HG03565 (cell line): ENCODE data around the gene AP5B1.

Experiments used
- ATAC-seq: cut with Tn5 transposase; IDR thresholded peaks from one replicate; pipeline ENCODE4 v1.9.1; 2021; ENCODE audit warnings: mild to moderate bottlenecking, moderate library complexity; ENCODE audit not compliant: unreplicated experiment

AP5B1 gene

DNA sequence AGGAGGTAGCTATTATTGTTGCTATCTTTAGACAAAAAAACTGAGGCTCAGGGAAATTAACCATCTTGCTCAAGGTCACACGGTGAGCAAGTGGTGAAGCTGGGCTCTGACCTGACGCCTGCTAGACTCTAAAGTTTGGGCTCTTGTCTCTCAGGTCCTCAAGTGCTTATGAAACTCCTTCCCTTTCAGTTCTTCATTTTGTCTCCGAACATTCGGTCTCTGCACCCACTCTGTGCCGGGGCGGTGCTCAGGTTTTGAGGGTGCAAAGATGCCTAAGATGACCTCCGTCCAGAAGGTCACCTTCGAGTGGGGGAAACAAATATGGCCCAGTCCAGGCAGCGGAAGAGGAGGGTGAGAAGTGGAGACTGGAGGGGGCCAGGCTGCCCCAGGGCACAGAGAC lies 22.1 kb upstream of the AP5B1 start:
- ATAC-seq, result peak; percentile 79

DNA sequence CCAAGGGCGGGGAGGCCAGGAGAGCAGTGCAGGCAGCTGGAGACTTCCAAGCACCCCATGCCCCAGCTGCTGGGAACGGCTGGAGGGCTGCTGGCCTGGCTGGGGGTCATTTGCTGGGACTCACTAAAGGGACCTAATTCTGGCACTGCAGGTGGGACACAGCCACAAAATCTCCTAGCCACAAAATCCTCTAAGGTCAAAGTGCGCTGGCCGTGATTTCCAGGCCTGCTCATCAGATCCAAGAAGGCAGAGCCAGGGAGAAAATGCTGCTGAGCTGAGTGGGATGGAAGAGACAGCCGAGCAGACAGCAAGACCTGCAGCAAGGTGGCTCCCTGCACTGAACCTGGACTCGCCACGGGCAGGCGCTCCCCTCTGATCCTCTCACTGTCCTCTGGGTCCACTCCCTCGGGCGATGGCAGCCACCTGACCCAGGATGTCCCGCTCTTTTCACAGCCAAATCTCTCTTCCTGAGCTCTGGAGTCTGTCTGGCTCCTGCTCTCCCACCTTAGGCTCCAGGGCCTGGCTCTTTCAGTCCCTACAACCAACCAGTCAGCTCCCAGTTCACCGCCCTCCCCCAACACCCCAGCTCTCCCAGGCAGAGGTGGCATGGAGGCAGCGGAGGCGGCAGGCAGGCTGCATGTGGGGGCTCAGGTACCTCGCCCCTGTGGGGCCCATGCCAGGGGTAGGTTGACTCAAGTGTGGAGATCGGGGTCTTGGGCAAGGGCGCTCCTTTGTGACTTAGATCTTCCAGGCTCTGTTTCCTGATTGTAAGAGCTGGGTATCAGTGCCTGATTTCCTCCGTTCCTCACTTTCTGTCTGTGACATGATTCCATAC lies 20.6 kb upstream of the AP5B1 start:
- no peak for ATAC-seq

GRCh38 chr11:65798882-65799281 lies 18.1 kb upstream of the AP5B1 start:
- no peak for ATAC-seq

DNA sequence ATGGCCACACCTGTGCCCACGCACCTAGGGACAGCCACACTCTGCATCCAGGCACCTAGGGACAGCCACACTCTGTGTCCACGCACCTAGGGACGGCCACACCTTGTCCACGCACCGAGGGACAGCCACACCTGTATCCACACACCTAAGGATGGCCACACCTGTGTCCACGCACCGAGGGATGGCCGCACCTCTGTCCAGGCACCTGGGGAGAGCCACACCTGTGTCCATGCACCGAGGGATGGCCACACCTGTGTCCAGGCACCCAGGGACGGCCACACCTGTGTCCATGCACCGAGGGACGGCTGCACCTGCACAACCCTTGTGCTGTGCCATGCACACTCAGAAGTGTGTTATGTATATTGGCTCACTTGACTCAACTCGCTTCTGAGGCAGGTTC lies 16.9 kb upstream of the AP5B1 start:
- no peak for ATAC-seq

- no peak for ATAC-seq
Observed at GRCh38 chr11:65796726-65797601, 16.2 kb upstream of the AP5B1 start.

- ATAC-seq, result no peak
Observed at GRCh38 chr11:65794570-65795510, 14.1 kb upstream of the AP5B1 start.

DNA sequence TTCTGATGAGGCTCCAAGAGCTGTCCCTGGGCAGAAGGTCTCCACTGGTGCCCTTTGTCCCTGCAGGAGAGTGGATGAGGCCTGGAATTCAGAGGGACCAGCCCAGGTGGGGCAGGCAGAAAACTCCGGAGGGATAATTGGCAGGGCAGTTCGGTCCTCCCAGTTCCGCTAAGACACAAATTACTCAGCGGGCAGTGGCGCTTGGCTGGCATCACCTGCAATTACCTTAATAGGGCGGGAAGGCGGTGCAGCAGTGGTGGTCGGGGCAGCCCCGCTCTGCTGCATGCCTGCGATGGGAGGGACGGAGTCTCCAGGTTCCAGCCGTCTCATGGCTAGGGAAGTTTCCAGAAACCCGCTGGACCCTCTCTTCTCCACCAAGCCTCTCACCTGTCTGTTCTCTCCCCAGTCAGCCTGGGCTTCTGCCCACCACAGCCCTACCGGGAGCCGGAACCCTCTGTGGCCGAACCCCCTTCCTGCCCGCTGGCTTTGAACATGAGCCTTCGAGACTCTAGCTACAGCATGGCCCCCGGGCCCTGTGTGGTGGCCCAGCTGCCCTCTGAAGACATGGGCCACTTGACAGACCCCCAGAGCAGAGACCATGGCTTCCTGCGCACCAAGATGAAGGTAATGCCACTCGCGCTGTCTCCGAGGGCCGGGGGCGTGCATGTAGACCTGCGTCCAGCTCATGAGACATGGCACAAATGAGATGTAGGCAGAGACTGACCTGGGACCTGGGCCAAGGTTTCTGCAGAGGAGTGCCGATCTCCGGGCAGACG lies 13.0 kb upstream of the AP5B1 start:
- ATAC-seq, result no peak

GRCh38 chr11:65793144-65793581 lies 12.4 kb upstream of the AP5B1 start:
- no peak for ATAC-seq

- ATAC-seq, result no peak
Observed at GRCh38 chr11:65792456-65792855, 11.7 kb upstream of the AP5B1 start.

GRCh38 chr11:65791719-65792213 lies 11.0 kb upstream of the AP5B1 start:
- ATAC-seq, result no peak

DNA sequence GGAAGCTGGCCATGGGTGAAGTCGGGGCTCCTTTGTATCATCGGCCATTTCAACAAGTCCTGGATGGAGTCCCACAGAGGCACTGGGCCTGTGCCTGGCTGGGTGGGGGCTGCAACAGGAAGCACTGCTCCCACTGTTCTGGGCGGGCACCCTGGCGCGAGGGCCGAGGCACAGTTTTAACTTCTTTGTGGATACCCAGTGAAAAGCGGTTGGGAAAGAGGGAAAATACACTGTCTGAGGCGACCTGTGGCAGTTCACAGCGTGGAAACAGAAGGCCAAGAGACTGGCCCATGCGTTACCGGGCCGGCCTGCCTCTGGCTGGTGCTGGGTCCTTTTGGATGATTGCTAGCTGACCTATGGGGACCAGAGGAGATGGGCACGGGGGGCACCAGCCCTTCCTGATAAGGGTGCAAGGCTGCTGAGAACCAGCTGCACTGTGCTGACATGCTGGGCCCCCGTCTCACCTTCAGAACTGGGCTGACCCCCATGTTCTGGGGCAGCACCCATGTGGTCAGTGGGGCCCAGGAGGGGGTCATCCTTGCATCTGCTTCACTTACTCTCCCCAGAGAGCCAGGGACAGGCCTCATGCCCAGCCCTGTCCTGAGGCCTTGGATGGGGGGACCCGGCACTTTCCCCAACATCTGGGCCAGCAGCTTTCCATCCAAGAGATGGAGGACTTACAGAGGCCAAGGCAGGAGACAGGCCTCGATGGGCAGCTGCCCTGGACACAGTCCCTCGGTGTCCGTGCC lies 10.3 kb upstream of the AP5B1 start:
- no peak for ATAC-seq

DNA sequence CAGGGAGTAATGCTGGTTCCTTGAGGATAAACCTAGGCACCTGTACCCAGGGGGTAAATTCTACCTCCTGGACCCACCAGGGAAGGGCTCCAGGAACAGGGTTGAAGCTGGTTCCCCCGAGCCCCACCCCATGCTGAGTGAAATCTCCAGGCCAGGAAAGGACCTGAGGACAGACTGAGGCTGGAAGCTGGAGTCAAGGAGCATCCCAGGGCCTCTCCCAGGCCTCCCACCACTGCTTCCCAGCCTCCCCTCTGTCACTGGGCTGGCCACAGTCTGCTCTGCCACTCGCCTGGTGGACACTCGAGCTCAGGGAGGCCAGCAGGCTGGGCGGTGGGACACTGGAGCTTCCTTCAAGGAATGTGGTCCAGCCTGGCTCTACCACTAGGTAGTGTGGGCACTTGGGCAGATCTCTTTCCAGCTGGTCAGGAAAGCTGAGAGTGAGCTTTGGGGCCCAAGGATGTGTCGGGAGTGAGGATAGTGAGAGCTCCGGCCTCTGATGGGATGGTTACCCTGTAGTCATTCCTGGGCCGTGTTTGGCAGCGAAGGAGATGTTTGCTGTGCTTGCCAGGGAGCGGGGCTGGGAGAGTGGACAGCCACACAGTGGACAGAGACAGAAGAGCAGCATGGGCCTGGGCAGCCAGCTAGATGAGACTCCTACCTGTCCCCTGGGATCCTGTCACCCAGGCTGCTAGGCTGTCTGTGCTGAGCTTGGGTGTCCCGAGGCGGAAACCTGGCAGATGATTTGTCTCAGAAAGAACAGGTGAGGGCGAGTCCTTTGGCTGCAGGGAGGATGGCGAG lies 9.5 kb upstream of the AP5B1 start:
- no peak for ATAC-seq

GRCh38 chr11:65789230-65790103 lies 8.7 kb upstream of the AP5B1 start:
- no peak for ATAC-seq

DNA sequence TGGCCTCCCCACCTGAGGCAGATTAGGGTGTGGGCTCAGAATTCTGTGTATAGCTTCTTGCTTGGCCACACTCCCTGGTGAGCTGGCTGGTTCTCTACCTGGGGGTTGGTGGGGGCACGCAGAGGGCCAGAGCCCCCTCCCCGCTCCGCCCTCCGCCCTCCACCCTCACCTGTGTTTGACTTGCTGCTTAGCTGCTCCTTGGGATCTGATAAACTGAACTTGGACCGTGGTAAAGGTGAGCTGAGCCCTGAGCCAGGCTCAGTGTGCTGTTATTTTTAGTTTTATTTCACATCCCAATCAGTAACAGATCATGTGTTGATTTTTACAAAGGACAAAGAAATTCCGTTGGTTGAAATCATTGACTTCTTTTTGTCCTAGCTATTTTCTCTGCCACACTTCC lies 8.0 kb upstream of the AP5B1 start:
- no peak for ATAC-seq

DNA sequence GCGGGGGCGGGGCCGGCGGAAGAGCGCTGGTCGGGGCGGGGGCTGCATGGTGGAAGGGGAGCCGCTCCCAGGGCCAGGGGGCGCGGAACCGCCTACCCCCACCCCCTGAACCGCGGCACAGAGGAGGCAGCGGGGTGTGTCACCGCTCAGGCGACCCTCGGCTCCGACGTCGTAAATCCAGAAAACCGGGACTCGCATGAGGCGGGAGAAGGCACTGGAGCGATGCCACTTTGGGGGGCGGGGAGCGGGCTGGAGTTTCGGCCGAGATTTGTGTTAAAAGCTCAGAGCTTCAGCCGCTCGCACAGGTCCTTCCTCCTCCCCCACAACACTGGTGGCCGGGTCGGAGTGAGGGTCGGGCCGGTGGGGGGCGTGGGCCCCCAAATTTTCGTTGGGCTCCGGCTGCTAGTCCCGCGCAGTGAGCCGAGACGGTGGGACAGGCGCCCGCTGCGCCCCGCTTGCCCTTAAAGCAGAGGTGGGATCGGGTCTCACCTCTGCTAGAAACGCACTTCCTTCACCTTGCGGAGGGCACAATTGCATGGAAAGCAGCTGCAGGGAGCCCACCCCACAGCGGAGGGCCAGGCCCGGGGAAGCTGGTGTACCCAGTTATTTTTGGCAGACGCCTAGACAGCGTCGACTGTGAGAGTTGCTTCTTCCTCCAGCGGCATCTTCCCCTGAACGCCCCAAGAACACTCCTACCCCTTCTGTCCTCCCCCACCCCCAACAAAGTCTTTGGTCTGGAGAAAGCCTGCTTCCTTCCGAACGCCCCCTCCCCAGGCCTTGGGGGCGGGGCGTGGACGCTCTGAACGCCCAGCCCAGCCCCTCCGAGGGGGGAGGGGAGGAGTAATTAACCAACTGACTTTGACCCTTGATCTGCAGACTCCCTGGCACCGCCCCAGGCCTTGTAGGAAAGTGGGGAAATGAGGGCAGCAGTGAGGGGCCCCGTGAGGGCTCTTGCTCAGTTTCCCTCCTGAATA lies 7.2 kb upstream of the AP5B1 start:
- ATAC-seq, result no peak
